PC-9 (cell line): Measurements from ENCODE around the gene ASCC1. TPM values are rescaled to one million over a fixed set of nuclear protein-coding genes. Genes with fewer than 3 reads are reported as not detected.

ENCODE experiments used
- BruUV-seq: library from RNA; stranded (reverse); fragments of 400-500 nt; replicated peaks from 2 replicates; lab custom pipeline; 2021; lab: Mats Ljungman, UMichigan
- CTCF ChIA-PET: fragments of 300-600 bp; sonication (Branson Sonifier 250); formaldehyde crosslinking; loops from one replicate; lab custom pipeline; 2022; ENCODE audit warnings: antibody characterized with exemption; lab: Charles Lee
- POLR2A ChIA-PET: fragments of 300-600 bp; sonication (Branson Sonifier 250); formaldehyde crosslinking; loops from one replicate; lab custom pipeline; 2022; ENCODE audit warnings: antibody characterized with exemption; ENCODE audit not compliant: unreplicated experiment; lab: Charles Lee
- DNase-seq, 2 experiments: peaks; one replicate each; pipeline versions ENCODE4 v3.0.0 to v3.0.0-alpha.2; 2015 to 2022; ENCODE audit warnings: mixed read lengths in 1 of 2
- H2AFZ ChIP-seq: fragments of 200-600 bp; sonication (generic); 2 replicates; pipeline ENCODE4 v1.8.1; 2017; ENCODE audit warnings: antibody characterized with exemption
- H3F3A ChIP-seq: fragments of 200-600 bp; sonication (generic); 2 replicates; pipeline ENCODE4 v1.8.1; 2017; ENCODE audit warnings: antibody characterized with exemption, mild to moderate bottlenecking, low read depth; ENCODE audit not compliant: insufficient read depth
- H3K27ac ChIP-seq: fragments of 200-600 bp; sonication (generic); 2 replicates; pipeline ENCODE4 v1.6.1; 2016; ENCODE audit warnings: mixed run types
- H3K27me3 ChIP-seq: fragments of 200-600 bp; sonication (generic); 2 replicates; pipeline ENCODE4 v1.6.1; 2016; ENCODE audit warnings: low read depth, mixed run types; ENCODE audit not compliant: insufficient read depth
- H3K36me3 ChIP-seq: fragments of 200-600 bp; sonication (generic); 2 replicates; pipeline ENCODE4 v1.6.1; 2016; ENCODE audit warnings: low read depth, mixed run types
- H3K4me1 ChIP-seq: fragments of 200-600 bp; sonication (generic); replicated peaks from 2 replicates; pipeline ENCODE4 v1.6.1; 2016; ENCODE audit warnings: mixed run types; ENCODE audit not compliant: insufficient read depth
- H3K4me2 ChIP-seq: fragments of 200-600 bp; sonication (generic); 2 replicates; pipeline ENCODE4 v1.6.1; 2017; ENCODE audit warnings: mixed run types
- H3K4me3 ChIP-seq: fragments of 200-600 bp; sonication (generic); 2 replicates; pipeline ENCODE4 v1.6.1; 2016; ENCODE audit warnings: mixed run types
- H3K79me2 ChIP-seq: fragments of 200-600 bp; sonication (generic); 2 replicates; pipeline ENCODE4 v1.6.1; 2017; ENCODE audit warnings: low read depth, mixed run types
- H3K9me2 ChIP-seq: fragments of 200-600 bp; sonication (generic); 2 replicates; pipeline ENCODE4 v1.8.1; 2017; ENCODE audit warnings: mild to moderate bottlenecking; ENCODE audit not compliant: insufficient read depth
- H3K9me3 ChIP-seq: fragments of 200-600 bp; sonication (generic); 2 replicates; pipeline ENCODE4 v1.8.1; 2016; ENCODE audit warnings: low read depth; ENCODE audit not compliant: insufficient read depth
- H4K20me1 ChIP-seq: fragments of 200-600 bp; sonication (generic); 2 replicates; pipeline ENCODE4 v1.8.1; 2017; ENCODE audit not compliant: insufficient read depth
- CTCF ChIP-seq: fragments of 200-600 bp; sonication (generic); conservative IDR thresholded peaks from 2 replicates; pipeline ENCODE4 v1.6.1; 2017; ENCODE audit warnings: mixed run types, antibody characterized with exemption, mild to moderate bottlenecking, moderate library complexity
- EZH2 ChIP-seq: fragments of 200-600 bp; sonication (generic); IDR thresholded peaks from 2 replicates; pipeline ENCODE4 v1.8.0; 2017; ENCODE audit warnings: antibody characterized with exemption, low read depth
- intact Hi-C: fragments of 100-400 bp; cut with micrococcal nuclease; formaldehyde crosslinking; loops from one replicate; pipeline ENCODE4 v1.10.0; 2022; ENCODE audit not compliant: unreplicated experiment
- total RNA-seq: library from RNA; stranded (reverse); gene quantifications from 2 replicates; pipeline ENCODE4 v1.2.3, GENCODE V29; 2021

ASCC1 gene
- total RNA-seq, 1 experiment from 2014 or later, result 129 TPM

GRCh38 chr10:72059843-72060822, 155.9 kb downstream of the ASCC1 start:
- ChIA-PET POLR2A (no interaction called here), CTCF (interaction anchor here (0.5 to 0.7 kb wide), 3 partner anchors 11 to 86 kb away, joined by 3 to 10 read pairs (median 3); no protein-coding TSS in a partner anchor)
- H3K27me3 ChIP-seq, result no peaks in the 10 kb centered on the region
- no peak for DNase-seq
- no peak overlapping the region for H2AFZ ChIP-seq
- BruUV-seq, result no TSS peak
- H3K9me3 ChIP-seq, result no peaks in the 10 kb centered on the region
- no peaks in the 10 kb centered on the region for H4K20me1 ChIP-seq
- no peak overlapping the region for H3K4me3 ChIP-seq
- H3K9me2 ChIP-seq, result no peaks in the 10 kb centered on the region
- no peaks in the 10 kb centered on the region for H3F3A ChIP-seq
- no peak for TF ChIP-seq EZH2
- no peak for TF ChIP-seq CTCF
- no peak overlapping the region for H3K27ac ChIP-seq
- H3K79me2 ChIP-seq, result no peaks in the 10 kb centered on the region
- H3K4me1 ChIP-seq, result peaks cover 10% of the 10 kb centered on the region
- no peak overlapping the region for H3K4me2 ChIP-seq
- intact Hi-C loops, result no loop called here
- no peaks in the 10 kb centered on the region for H3K36me3 ChIP-seq

GRCh38 chr10:72058989-72059842, 156.9 kb downstream of the ASCC1 start:
- Histone ChIP-seq H3K27me3 (no peaks in the 10 kb centered on the region), H4K20me1 (no peaks in the 10 kb centered on the region), H3K4me3 (no peak overlapping the region), H3K9me2 (no peaks in the 10 kb centered on the region), H3K79me2 (no peaks in the 10 kb centered on the region), H3K27ac (no peak overlapping the region), H2AFZ (no peak overlapping the region), H3F3A (no peaks in the 10 kb centered on the region), H3K4me2 (no peak overlapping the region), H3K4me1 (peaks cover 10% of the 10 kb centered on the region), H3K9me3 (no peaks in the 10 kb centered on the region), H3K36me3 (no peaks in the 10 kb centered on the region)
- TF ChIP-seq CTCF (no peak), EZH2 (no peak)
- no peak for DNase-seq
- intact Hi-C loops, result no loop called here
- ChIA-PET CTCF (interaction anchor here (0.5 kb wide), 1 partner anchor 32 kb away, joined by 3 read pairs; no protein-coding TSS in a partner anchor), POLR2A (no interaction called here)
- BruUV-seq, result no TSS peak

- Histone ChIP-seq H3K27me3 (no peaks in the 10 kb centered on the region), H3K4me3 (no peak overlapping the region), H3K4me2 (no peak overlapping the region), H4K20me1 (no peaks in the 10 kb centered on the region), H3K9me2 (no peaks in the 10 kb centered on the region), H3K27ac (no peak overlapping the region), H3K79me2 (no peaks in the 10 kb centered on the region), H3F3A (no peaks in the 10 kb centered on the region), H3K4me1 (0 out of 2 replicates have a peak, but pooled peaks cover 2% of the 10 kb centered on the region), H3K36me3 (no peaks in the 10 kb centered on the region), H2AFZ (no peak overlapping the region), H3K9me3 (no peaks in the 10 kb centered on the region)
- DNase-seq, result no peak
- ChIA-PET CTCF (no interaction called here), POLR2A (no interaction called here)
- no TSS peak for BruUV-seq
- TF ChIP-seq EZH2 (no peak), CTCF (no peak)
- intact Hi-C loops, result no loop called here
Observed at GRCh38 chr10:72058347-72058898, 157.7 kb downstream of the ASCC1 start.
